Motor neuron (in vitro differentiated cells): ENCODE results near the gene CAGE1. TPM values are rescaled to one million over a fixed set of nuclear protein-coding genes. Genes with fewer than 3 reads are reported as not detected.

Experiments
- ATAC-seq, 8 experiments: fragments of 200-7000 bp; cut with Tn5 transposase; replicated peaks in 6 of 8; 2 replicates each; pipeline ENCODE4 v1.8.0; 2021; ENCODE audit warnings: mild to moderate bottlenecking in 8 of 8, moderate library complexity in 8 of 8
- H3K27ac ChIP-seq, 2 donors: fragments of 250-450 bp; sonication (Bioruptor Pico); 2 replicates each; pipeline ENCODE4 v1.9.0; 2021; ENCODE audit warnings: antibody characterized with exemption in 2 of 2, mild to moderate bottlenecking in 2 of 2, moderate library complexity in 1 of 2
- H3K4me1 ChIP-seq, 2 donors: fragments of 250-450 bp; sonication (Bioruptor Pico); replicated peaks in 1 of 2; 2 replicates each; pipeline ENCODE4 v1.6.1; 2021; ENCODE audit warnings: antibody characterized with exemption in 2 of 2, mild to moderate bottlenecking in 2 of 2, moderate library complexity in 1 of 2
- H3K4me3 ChIP-seq, 5 donors: fragments of 250-450 bp; sonication (Bioruptor Pico); 2 replicates each; pipeline ENCODE4 v1.9.0; 2021; ENCODE audit warnings: antibody characterized with exemption in 5 of 5, mild to moderate bottlenecking in 5 of 5, moderate library complexity in 4 of 5
- WGBS, 10 experiments: fragments of 450-650 bp; shearing (Covaris generic); methylation state at CpG; one replicate each; pipeline ENCODE4 v1.0.0; 2022; 5-methylcytosine and 5-hydroxymethylcytosine counted together
- in situ Hi-C, 9 experiments: fragments of 400-800 bp; cut with MboI; loops; one replicate each; pipeline ENCODE4 v1.15.0; 2021; ENCODE audit warnings: low sequenced_read_pairs in 9 of 9, low pct_unique_long_range_greater_than_20kb in 2 of 9; ENCODE audit not compliant: unreplicated experiment in 9 of 9
- total RNA-seq, 8 experiments: library from RNA; unstranded; fragments of 300-600 nt; gene quantifications; 2 replicates each; pipeline versions ENCODE4 v1.2.3 to v1.2.4, GENCODE V29; 2022

The CAGE1 gene
- total RNA-seq, 8 experiments from 2014 or later: 0.07 to 0.22 (median 0.15) TPM; not detected in 1

DNA sequence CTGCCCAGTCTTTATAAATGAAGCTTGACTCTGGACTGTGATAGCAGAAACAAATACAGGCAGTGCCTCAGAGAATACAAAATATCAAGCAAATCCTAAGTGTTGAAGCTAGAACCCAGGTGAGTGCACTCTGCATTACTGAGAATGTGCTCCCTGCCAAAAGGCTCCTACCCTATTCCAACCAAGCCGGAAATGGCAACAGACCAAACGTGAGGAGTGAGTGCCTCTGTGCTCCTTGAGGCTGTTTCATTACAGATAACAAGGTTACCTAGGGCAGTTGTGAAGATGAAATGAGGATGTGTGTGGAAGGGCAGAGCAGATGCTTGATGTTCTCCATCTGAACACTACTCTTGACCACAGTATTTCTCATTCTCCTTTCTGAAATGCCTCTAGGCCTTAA lies 105.9 kb downstream of the CAGE1 start:
- no peak for ATAC-seq
- in situ Hi-C loops: loop anchor here in 4 of 9 experiments (10.0 to 25.0 kb wide), 3 partner anchors 304 to 331 kb away; partner anchors contain the start of gene SNRNP48 (in 1 of the 4)
- Histone ChIP-seq H3K4me1 (no peaks in the 10 kb centered on the region), H3K27ac (no peak overlapping the region), H3K4me3 (no peak overlapping the region)
- 86 to 100% (median 100%) methylated on average over 1 to 2 of the region's 2 CpGs; no CpG with 5 or more reads in 4 of the 10 experiments for WGBS, 10 experiments

DNA sequence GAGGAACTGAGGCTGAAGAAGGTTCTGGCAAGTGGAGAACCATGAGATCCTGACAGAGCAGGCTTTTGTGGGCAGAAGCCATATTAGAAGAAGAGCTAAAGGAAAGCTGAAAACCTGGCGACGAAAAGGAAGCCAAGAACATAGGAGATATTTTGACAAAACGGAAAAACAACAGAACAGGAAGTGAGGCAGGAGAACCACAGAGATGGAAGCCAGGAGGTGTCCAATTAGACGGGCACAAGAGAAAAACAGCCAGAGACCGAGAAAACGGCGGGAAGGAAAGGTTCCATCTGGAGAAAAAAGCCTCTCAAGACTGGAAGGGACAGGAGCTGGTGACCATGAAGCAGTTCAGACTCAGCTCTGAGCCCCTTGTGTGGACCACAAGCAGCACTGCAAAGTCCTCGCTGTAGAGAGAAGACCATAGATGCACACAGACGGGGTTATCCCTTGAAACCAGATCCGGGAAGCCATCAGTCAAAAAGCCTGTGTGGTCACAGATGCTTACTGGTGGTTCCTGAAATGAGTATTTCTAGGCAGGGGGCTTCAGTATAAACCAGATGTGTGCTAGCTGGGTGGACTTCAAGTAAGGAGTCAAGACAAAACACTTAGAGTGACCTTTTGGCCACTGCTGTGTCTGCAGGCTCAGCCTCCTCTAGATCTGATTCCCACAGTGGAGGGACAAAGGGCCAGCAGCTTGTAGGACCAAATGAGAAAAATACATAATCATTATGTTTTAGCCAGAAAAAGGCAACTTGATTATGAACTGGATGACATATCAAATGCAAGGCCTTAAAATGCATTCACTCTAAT lies 107.2 kb downstream of the CAGE1 start:
- Histone ChIP-seq H3K4me3 (no peak overlapping the region), H3K4me1 (no peaks in the 10 kb centered on the region), H3K27ac (no peak overlapping the region)
- in situ Hi-C loops: loop anchor here in 4 of 9 experiments (10.0 to 25.0 kb wide), 3 partner anchors 305 to 332 kb away; partner anchors contain the start of gene SNRNP48 (in 1 of the 4)
- no peak for ATAC-seq
- 70 to 98% (median 83%) methylated on average over 1 to 9 of the region's 10 CpGs for WGBS, 10 experiments

Other genes with a start within 250 kb of the CAGE1 start
- gene SSR1, start 76.5 kb downstream of the CAGE1 start, total RNA-seq: 100 to 1,000 TPM in 1 of 8 experiments, 10 to 100 TPM in 7; 41.8 to 100 (median 62.0) TPM
- 10 to 100 TPM; 21.5 to 29.8 (median 22.8) TPM for gene RIOK1, start 66 bp upstream of the CAGE1 start, total RNA-seq
- gene DSP, start 151.9 kb upstream of the CAGE1 start, total RNA-seq: 10 to 100 TPM in 3 of 8 experiments, 1 to 10 TPM in 3, under 1 TPM in 2; 0.11 to 54.1 (median 7.8) TPM
- gene SNRNP48, start 200.5 kb upstream of the CAGE1 start, total RNA-seq: 10 to 100 TPM in 3 of 8 experiments, 1 to 10 TPM in 5; 8.5 to 16.3 (median 9.5) TPM